Panc1 (cell line): ENCODE measurements around the gene SAMD4A. TPM values are rescaled to one million over a fixed set of nuclear protein-coding genes. Genes with fewer than 3 reads are reported as not detected.

Experiments used
- ATAC-seq: fragments of 200-7000 bp; cut with Tn5 transposase; 2 replicates; pipeline ENCODE4 v1.9.1; 2020; ENCODE audit warnings: mild to moderate bottlenecking, moderate library complexity
- BruUV-seq: library from RNA; stranded (reverse); fragments of 400-500 nt; replicated peaks from 2 replicates; lab custom pipeline; 2021; lab: Mats Ljungman, UMichigan
- CTCF ChIA-PET: fragments of 300-600 bp; sonication (Branson Sonifier 250); formaldehyde crosslinking; loops from one replicate; lab custom pipeline; 2022; ENCODE audit warnings: antibody characterized with exemption; lab: Charles Lee
- POLR2A ChIA-PET: fragments of 300-600 bp; sonication (Branson Sonifier 250); formaldehyde crosslinking; loops from one replicate; lab custom pipeline; 2022; ENCODE audit warnings: antibody characterized with exemption; lab: Charles Lee
- DNase-seq: peaks from one replicate; pipeline ENCODE4 v3.0.0-alpha.2; 2010; ENCODE audit warnings: low read depth, low spot score
- H3K27ac ChIP-seq: 2 replicates; pipeline ENCODE4 v1.5.1; 2011; ENCODE audit warnings: mild to moderate bottlenecking, low read length, inconsistent platforms
- H3K27me3 ChIP-seq: fragments of 200-500 bp; sonication (Bioruptor generic); 2 replicates; pipeline ENCODE4 v1.6.0; 2014; ENCODE audit warnings: low read length, inconsistent platforms; ENCODE audit not compliant: control insufficient read depth, insufficient read depth
- H3K36me3 ChIP-seq: fragments of 200-500 bp; sonication (Bioruptor generic); 2 replicates; pipeline ENCODE4 v1.5.1; 2014; ENCODE audit warnings: inconsistent platforms, mild to moderate bottlenecking, low read length, moderate library complexity; ENCODE audit not compliant: control insufficient read depth, insufficient read depth
- H3K4me1 ChIP-seq: 2 replicates; pipeline ENCODE4 v1.5.1; 2011; ENCODE audit warnings: inconsistent platforms, mild to moderate bottlenecking, low read length, moderate library complexity; ENCODE audit not compliant: control insufficient read depth, insufficient read depth
- H3K4me3 ChIP-seq, 2 experiments: 2 replicates each; pipeline ENCODE4 v1.5.1; 2011 to 2012; ENCODE audit warnings: low read depth in 2 of 2, low read length in 2 of 2, mild to moderate bottlenecking in 2 of 2, inconsistent platforms in 1 of 2, moderate library complexity in 1 of 2
- H3K9me3 ChIP-seq: fragments of 200-500 bp; sonication (Bioruptor generic); 2 replicates; pipeline ENCODE4 v1.5.1; 2014; ENCODE audit warnings: low read depth, mild to moderate bottlenecking, inconsistent platforms, low read length, moderate library complexity; ENCODE audit not compliant: control insufficient read depth, insufficient read depth
- CTCF ChIP-seq: fragments of 450-650 bp; IDR thresholded peaks from 2 replicates; pipeline ENCODE4 v1.5.1; 2017; ENCODE audit warnings: mild to moderate bottlenecking
- POLR2AphosphoS5 ChIP-seq: IDR thresholded peaks from 2 replicates; pipeline ENCODE4 v1.6.1; 2012; ENCODE audit warnings: mild to moderate bottlenecking, low read depth, low read length, moderate library complexity
- REST ChIP-seq, 2 experiments: IDR thresholded peaks; 2 replicates each; pipeline ENCODE4 v1.6.1; 2011 to 2012; ENCODE audit warnings: low read depth in 2 of 2, control low read depth in 1 of 2, low read length in 1 of 2, mild to moderate bottlenecking in 1 of 2, moderate library complexity in 1 of 2; ENCODE audit not compliant: insufficient read depth in 1 of 2
- SIN3A ChIP-seq: IDR thresholded peaks from 2 replicates; pipeline ENCODE4 v1.6.1; 2012; ENCODE audit warnings: low read depth, mild to moderate bottlenecking, low read length, moderate library complexity, borderline replicate concordance; ENCODE audit not compliant: insufficient read depth
- TCF7L2 ChIP-seq: IDR thresholded peaks from 2 replicates; pipeline ENCODE4 v1.6.1; 2011; ENCODE audit warnings: mild to moderate bottlenecking, low read depth, low read length, inconsistent platforms
- in situ Hi-C: cut with HindIII; loops from 2 replicates; pipeline ENCODE4 v1.10.0; 2016; ENCODE audit warnings: low sequenced_read_pairs, low pct_unique_long_range_greater_than_20kb
- intact Hi-C: fragments of 100-400 bp; cut with micrococcal nuclease; formaldehyde crosslinking; loops from one replicate; pipeline ENCODE4 v1.10.0; 2022; ENCODE audit not compliant: unreplicated experiment
- total RNA-seq: library from RNA; stranded (reverse); gene quantifications from one replicate; pipeline ENCODE4 v1.2.1, GENCODE V29; 2021; ENCODE audit not compliant: unreplicated experiment

The SAMD4A gene
- total RNA-seq, 1 experiment from 2014 or later: 15.2 TPM

- no TSS peak for BruUV-seq
These were observed 136.8 kb downstream of the SAMD4A start for GRCh38 chr14:54703724-54704123.

GRCh38 chr14:54704768-54705167, 137.8 kb downstream of the SAMD4A start:
- H3K36me3 ChIP-seq: no peaks in the 10 kb centered on the region
- no TSS peak for BruUV-seq
- H3K27me3 ChIP-seq: no peaks in the 10 kb centered on the region
- no peaks in the 10 kb centered on the region for H3K4me1 ChIP-seq
- no peak overlapping the region for H3K27ac ChIP-seq
- H3K4me3 ChIP-seq: no peak overlapping the region
- ATAC-seq (no peak), DNase-seq (no peak)
- in situ Hi-C loops (no loop called here), intact Hi-C loops (no loop called here)
- ChIA-PET CTCF (no interaction called here), POLR2A (no interaction called here)
- TF ChIP-seq SIN3A: no peak
- TF ChIP-seq TCF7L2: no peak
- TF ChIP-seq CTCF: no peak
- no peak for TF ChIP-seq REST (IDR thresholded peaks at IDR 0.05; ENCODE audit: insufficient read depth in 1 of 2, low read depth in 2 of 2, low read length in 1 of 2)
- no peaks in the 10 kb centered on the region for H3K9me3 ChIP-seq

More at GRCh38 chr14:54703724-54704123, 136.8 kb downstream of the SAMD4A start:
- H3K27me3 ChIP-seq: no peaks in the 10 kb centered on the region
- no peaks in the 10 kb centered on the region for H3K9me3 ChIP-seq
- no peak for TF ChIP-seq CTCF
- no peak for TF ChIP-seq SIN3A
- TF ChIP-seq POLR2AphosphoS5: no peak
- no peak for TF ChIP-seq TCF7L2
- no peak for TF ChIP-seq REST (IDR thresholded peaks at IDR 0.05; ENCODE audit: insufficient read depth in 1 of 2, low read depth in 2 of 2, low read length in 1 of 2)
- no peak for DNase-seq
- POLR2A ChIA-PET: no interaction called here
- H3K36me3 ChIP-seq: no peaks in the 10 kb centered on the region
- CTCF ChIA-PET: no interaction called here
- intact Hi-C loops: no loop called here
- no peak for ATAC-seq
- in situ Hi-C loops: no loop called here
- no peak overlapping the region for H3K27ac ChIP-seq
- H3K4me1 ChIP-seq: peaks cover under 1% of the 10 kb centered on the region; the same call in 1 of the 2 replicates
- H3K4me3 ChIP-seq: no peak overlapping the region
